Muscle layer of colon (tissue), 2 donors: ENCODE measurements around the gene SAMD10.
A peak's percentile ranks its signal among the peaks of the same experiment; 100 is the strongest.
"Not testable (repeated sequence)": the region's sequence is repeated elsewhere in the genome, so short reads cannot be mapped to it uniquely, and the experiment has no call there.

Experiments
- H3K27ac ChIP-seq: one replicate; pipeline ENCODE4 v1.7.0; 2013; ENCODE audit warnings: low read depth, mild to moderate bottlenecking, low read length, moderate library complexity
- H3K27me3 ChIP-seq, 2 donors: one replicate each; pipeline ENCODE4 v1.7.0; 2013; ENCODE audit warnings: low read length in 2 of 2, mild to moderate bottlenecking in 2 of 2; ENCODE audit not compliant: insufficient read depth in 2 of 2, control insufficient read depth in 1 of 2
- H3K36me3 ChIP-seq: one replicate; pipeline ENCODE4 v1.7.0; 2013; ENCODE audit warnings: mild to moderate bottlenecking, low read length; ENCODE audit not compliant: insufficient read depth
- H3K4me1 ChIP-seq: one replicate; pipeline ENCODE4 v1.7.0; 2013; ENCODE audit warnings: mild to moderate bottlenecking, low read length; ENCODE audit not compliant: insufficient read depth
- H3K4me3 ChIP-seq, 2 donors: one replicate each; pipeline ENCODE4 v1.7.0; 2013; ENCODE audit warnings: low read length in 2 of 2, low read depth in 1 of 2, mild to moderate bottlenecking in 1 of 2, moderate library complexity in 1 of 2
- H3K9ac ChIP-seq: one replicate; pipeline ENCODE4 v1.7.0; 2013; ENCODE audit warnings: low read length
- H3K9me3 ChIP-seq: one replicate; pipeline ENCODE4 v1.7.0; 2013; ENCODE audit warnings: mild to moderate bottlenecking, low read length
- donor health status: abdominal sarcoma.
- donor health status: Adenocarcinoma of cecum.

SAMD10 gene

DNA sequence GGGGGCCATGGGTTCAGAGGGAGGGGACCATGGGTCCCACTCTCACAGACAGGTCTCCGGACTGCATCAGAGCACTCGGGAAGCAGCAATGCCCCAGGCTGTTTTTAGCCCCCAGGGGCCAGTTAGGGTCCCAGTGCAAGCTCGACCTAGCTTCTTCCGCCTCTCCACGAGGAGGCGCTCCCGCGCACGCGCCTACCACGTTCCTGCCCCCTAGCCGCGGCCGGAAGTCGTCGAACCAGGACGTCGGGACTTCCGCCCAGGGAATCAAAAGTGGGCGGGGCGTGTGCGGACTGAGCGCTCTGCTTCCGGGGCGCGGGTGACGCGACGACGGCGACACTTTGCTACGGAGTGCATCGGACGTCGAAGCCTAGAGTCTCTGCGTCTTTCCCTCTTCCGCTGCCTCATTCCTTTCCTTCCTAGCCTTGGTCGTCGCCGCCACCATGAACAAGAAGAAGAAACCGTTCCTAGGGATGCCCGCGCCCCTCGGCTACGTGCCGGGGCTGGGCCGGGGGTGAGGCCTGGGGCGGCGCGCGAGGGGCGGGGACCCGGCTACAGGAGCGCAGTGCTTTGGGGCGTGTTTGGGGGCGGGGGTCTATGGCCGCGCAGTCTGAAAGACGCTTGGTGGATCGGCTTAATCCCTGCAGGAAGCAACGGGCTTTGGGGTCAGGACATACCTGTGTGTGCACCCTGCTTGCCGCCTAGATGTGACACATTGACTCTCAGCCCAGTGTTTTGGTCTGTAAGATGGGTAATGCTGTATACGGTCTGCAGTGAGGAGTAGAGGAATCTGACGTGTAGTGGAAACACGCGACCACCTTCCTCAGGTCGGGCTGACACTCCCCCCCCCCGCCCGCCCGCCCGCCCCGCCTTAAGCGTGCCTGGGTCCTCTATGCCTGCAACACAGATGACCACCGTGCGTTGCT lies 1.6 kb upstream of the SAMD10 start, which contains the start of gene PRPF6:
Gene PRPF6, plus strand, starts transcription at position 327 of the 923 bp plus-strand sequence. Its CDS starts 114 bp downstream, at position 441.
- Histone ChIP-seq H3K27me3 (peaks cover 0 to 13% of the 10 kb centered on the region in 2 donors), H3K9me3 (no peaks in the 10 kb centered on the region), H3K27ac (peak within 1 kb of the TSS; percentile 77), H3K36me3 (peaks cover 31% of the 10 kb centered on the region), H3K4me3 (peak within 1 kb of the TSS; percentile 83 to 91), H3K9ac (peak within 1 kb of the TSS; percentile 86), H3K4me1 (peaks cover 29% of the 10 kb centered on the region)

DNA sequence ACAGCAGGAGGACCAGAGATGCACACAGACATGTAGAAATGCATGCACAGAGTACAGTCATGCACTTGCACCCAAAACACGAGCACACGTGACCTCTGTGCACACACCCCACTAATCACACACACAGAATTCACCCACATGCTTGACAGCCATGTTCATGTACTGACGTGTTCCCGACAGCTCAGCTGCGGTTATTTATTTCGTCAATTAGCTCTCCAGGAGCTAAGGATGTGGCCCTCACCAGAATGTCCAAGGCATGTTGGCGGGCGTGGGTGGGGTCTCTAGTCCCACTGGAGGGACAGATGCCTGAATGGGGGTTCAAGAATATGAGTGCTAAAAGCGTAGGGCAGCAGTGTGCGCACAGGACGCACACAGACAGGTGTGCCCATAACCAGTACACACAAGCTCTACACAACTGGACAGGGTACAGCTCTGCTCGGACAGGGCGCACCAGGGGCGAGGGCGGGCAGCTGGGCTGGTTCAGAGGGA lies 919 bp upstream of the SAMD10 start:
- H3K27ac ChIP-seq = peak overlapping the region; percentile 3
- H3K27me3 ChIP-seq = peaks cover 0 to 13% of the 10 kb centered on the region in 2 donors
- no peak overlapping the region for H3K9ac ChIP-seq
- peaks cover 24% of the 10 kb centered on the region for H3K36me3 ChIP-seq
- peaks cover 29% of the 10 kb centered on the region for H3K4me1 ChIP-seq
- peak overlapping the region in 1 of 2 donors; percentile 83 for H3K4me3 ChIP-seq
- no peaks in the 10 kb centered on the region for H3K9me3 ChIP-seq

DNA sequence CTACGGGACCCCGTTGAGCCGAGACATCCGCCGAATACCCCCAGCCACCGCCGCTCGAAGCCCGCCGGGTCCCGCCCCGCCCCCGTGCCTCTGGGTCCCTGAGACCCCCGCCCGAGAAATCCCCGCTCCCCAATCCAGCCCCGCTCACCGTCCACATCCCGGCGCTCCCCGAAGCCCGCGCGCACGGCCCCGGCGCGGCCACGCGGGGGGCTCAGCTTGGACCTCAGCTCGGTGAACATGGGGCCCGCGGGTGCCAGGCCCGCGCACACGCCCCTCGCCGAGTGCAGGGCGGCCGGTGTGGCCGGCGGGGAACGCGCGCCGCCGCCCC lies 249 bp downstream of the SAMD10 start:
- H3K36me3 ChIP-seq = peaks cover 14% of the 10 kb centered on the region
- peak overlapping the region; percentile 38 to 47 for H3K4me3 ChIP-seq
- no peak overlapping the region for H3K9ac ChIP-seq
- no peak overlapping the region for H3K27ac ChIP-seq
- no peaks in the 10 kb centered on the region for H3K9me3 ChIP-seq
- peaks cover 29% of the 10 kb centered on the region for H3K4me1 ChIP-seq
- peaks cover 0 to 13% of the 10 kb centered on the region in 2 donors for H3K27me3 ChIP-seq

DNA sequence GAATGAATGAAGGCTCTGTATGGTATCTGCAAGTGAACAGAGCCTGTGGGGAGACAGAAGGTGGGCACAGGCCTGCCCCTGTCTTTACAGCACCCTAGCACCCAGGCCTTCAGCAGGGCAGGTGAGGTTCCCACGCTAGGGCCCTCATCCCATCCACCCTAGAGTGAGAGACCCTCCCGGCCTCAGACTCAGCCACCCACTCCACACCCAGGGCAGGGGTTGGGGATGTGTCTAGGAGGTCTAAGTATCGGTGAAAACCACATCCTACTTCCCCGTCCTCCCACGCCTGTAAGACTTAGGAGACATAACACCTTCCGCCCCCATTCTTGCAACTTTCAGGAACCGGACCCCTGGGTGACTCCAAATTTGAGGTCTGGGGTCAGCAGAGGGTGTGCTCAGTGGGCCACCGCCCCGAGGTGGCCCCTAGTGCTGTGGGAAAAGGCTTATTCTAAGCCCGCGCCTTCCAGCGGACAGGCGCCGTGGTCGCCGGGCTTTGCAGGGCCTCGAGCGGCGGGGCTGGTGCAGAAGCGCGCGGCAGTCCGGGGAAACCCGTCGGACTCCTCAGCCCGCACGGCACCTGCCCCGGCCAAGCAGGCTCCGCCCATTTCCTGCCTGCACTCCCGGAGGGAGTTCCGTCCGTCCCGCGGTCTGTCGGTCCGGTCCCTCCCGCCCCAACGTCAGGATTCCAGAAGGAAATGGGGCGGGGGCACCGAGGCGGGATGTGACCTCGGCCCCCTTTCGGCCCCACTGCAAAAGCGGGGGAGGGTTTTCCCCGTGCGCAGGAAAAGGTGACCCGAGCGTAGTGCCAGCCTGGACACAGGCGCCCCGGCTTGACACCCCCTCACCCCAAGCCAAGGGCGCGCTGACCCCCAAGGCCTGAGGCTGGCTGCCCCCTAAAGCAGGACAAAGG lies 868 bp downstream of the SAMD10 start:
- Histone ChIP-seq H3K9ac (no peak overlapping the region), H3K36me3 (peaks cover 9% of the 10 kb centered on the region), H3K27ac (no peak overlapping the region)

GRCh38 chr20:63977739-63978276 lies 1.6 kb downstream of the SAMD10 start:
- Histone ChIP-seq H3K9ac (no peak overlapping the region), H3K27ac (no peak overlapping the region), H3K4me3 (no peak overlapping the region), H3K9me3 (no peaks in the 10 kb centered on the region), H3K27me3 (peaks cover 0 to 13% of the 10 kb centered on the region in 2 donors), H3K36me3 (peaks cover 4% of the 10 kb centered on the region), H3K4me1 (peaks cover 25% of the 10 kb centered on the region)

More for the DNA sequence above, 868 bp downstream of the SAMD10 start:
- Histone ChIP-seq H3K27me3 (peaks cover 0 to 13% of the 10 kb centered on the region in 2 donors), H3K4me3 (peak overlapping the region; percentile 38 to 47), H3K9me3 (no peaks in the 10 kb centered on the region), H3K4me1 (peaks cover 29% of the 10 kb centered on the region)

- Histone ChIP-seq H3K4me3 (no peak overlapping the region), H3K4me1 (peaks cover 18% of the 10 kb centered on the region), H3K9me3 (no peaks in the 10 kb centered on the region), H3K27ac (no peak overlapping the region), H3K27me3 (peaks cover 0 to 13% of the 10 kb centered on the region in 2 donors), H3K36me3 (no peaks in the 10 kb centered on the region), H3K9ac (no peak overlapping the region)
These were observed 2.3 kb downstream of the SAMD10 start for GRCh38 chr20:63976980-63977738.

DNA sequence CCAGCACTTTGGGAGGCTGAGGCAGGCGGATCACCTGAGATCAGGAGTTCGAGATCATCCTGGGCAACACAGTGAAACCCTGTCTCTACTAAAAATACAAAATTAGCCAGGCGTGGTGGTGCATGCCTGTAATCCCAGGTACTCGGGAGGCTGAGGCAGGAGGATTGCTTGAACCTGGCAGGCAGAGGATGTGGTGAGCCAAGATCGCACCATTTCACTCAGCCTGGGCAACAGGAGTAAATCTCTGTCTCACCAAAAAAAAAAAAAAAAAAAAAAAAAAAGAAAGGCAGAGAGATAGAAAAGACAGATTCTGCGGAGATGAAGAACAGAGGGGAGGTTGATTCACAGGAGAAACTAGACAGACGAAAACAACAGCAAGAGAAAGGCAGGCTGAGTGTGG lies 2.9 kb downstream of the SAMD10 start:
- not testable (repeated sequence) for H3K36me3 ChIP-seq, H3K4me3 ChIP-seq, H3K9me3 ChIP-seq, H3K27ac ChIP-seq, H3K9ac ChIP-seq
- peaks cover 0 to 13% of the 10 kb centered on the region in 2 donors for H3K27me3 ChIP-seq
- H3K4me1 ChIP-seq = peaks cover 12% of the 10 kb centered on the region

DNA sequence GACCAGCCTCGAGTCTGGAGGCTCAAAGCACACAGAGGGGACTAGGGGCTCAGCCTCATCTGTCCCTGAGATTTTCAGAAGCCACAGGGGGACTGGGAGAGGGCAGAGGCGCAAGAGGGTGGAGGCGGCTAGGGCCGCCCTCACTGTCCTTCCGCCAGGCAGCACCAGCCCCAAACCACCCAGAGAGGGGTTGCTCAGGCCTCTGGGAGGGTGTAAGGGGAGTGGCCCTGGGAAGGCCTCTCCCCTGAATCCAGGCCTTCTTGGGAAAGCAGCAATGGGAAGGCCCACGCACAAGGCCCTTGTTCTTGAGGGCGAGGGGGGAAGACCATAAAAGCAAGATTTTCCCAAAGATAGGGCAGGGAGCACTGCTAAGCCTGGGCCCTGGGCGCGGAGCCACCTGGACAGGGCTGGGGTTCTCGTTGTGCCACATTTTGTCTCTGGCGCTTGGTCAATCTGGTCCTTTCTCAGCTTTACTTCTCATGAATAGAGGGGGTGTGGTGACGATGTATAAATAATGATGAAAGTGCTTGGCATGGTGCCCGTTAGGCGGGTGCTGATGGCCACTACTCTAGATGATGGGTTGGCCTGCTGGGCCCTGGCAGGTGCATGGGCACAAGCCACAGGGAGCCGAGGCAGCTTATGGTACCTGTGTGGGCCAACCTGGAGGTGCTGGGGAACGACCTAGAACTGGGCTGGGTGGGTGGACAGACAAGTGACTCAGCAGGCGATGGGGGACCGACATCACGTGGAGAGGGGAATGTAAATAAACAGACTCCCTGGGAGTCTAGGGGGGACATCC lies 4.8 kb downstream of the SAMD10 start:
- no peaks in the 10 kb centered on the region for H3K9me3 ChIP-seq
- no peak overlapping the region for H3K27ac ChIP-seq
- H3K4me3 ChIP-seq = no peak overlapping the region
- peaks cover under 1% of the 10 kb centered on the region for H3K4me1 ChIP-seq
- no peak overlapping the region for H3K9ac ChIP-seq
- peaks cover 0 to 13% of the 10 kb centered on the region in 2 donors for H3K27me3 ChIP-seq
- H3K36me3 ChIP-seq = no peaks in the 10 kb centered on the region

DNA sequence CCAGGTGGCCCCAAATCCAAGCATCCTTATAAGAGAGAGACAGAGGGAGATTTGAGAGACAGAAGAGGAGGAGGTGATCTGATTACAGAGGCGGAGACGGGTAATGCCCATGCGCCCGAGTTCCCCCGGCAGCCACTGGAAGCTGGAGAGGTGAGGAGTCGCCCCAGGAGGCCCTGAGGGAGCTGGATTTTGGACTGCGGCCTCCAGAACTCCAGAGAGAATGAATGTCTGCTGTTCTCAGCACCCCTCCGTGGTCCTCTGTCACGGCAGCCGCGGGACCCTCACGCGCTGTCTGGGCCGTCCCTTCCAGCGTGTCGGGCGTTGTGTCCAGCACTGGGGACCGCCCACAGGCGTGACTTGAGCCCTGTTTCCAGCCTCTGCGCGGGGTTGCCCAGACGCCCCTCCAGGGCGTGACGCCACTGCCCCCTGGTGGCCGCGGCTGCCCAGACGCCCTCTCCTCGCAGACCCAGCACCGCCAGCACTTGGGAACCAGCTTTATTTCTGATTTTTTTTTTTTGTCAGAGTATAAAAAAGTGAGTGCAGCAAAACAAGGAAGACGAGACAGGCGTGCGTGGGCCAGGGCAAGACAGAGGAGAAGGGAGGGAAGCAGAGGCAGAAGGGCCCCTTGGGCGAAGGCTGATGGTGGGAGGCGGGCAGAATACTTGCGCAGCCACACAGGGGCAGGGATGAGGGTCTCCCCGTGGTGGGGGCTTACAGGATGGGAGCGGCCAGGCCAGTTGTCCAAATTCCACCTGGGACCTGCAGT lies 5.6 kb downstream of the SAMD10 start:
- Histone ChIP-seq H3K9me3 (no peaks in the 10 kb centered on the region), H3K4me1 (peaks cover 2% of the 10 kb centered on the region), H3K4me3 (peak overlapping the region; percentile 36 to 54), H3K27me3 (peaks cover 0 to 11% of the 10 kb centered on the region in 2 donors), H3K9ac (no peak overlapping the region), H3K27ac (peak overlapping the region; percentile 49), H3K36me3 (no peaks in the 10 kb centered on the region)
